ENCODE measurements around the gene GRK1. TPM values are rescaled to one million over a fixed set of nuclear protein-coding genes. Genes with fewer than 3 reads are reported as not detected.

GRK1 gene
- total and polyA plus RNA-seq, 8 donors, result 0.02 to 0.04 TPM; not detected in 6

DNA sequence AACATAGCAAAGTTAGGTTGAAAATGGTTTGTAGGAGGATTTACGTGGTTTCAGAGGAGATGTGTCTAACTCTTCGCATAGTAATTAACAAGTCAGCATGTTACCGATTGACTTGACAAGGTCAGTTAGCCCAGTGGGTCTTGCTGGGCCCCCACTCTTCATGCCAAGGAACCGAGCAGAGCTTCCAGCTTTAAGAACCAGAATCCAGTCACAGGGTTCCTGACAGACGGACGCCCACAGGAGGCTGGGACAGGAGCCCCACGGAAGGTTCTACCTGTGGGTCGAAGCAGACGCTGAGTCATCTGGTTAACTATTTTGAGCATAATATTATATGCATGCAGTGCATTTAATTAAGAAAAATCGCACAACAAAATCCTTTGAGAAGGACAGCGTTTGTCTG, 95.5 kb downstream of the GRK1 start:
- ATAC-seq, result no peak
- WGBS, 2 donors, result 62 to 78% methylated on average over 11 of the region's 11 CpGs
- no peak for DNase-seq
- no peak for FAIRE-seq
- peaks cover 0 to 5% (median 0%) of the 10 kb centered on the region in 4 donors for H3K27me3 ChIP-seq
- no peaks in the 10 kb centered on the region for H3K36me3 ChIP-seq
- no peak overlapping the region for H3K4me3 ChIP-seq
- H3K4me1 ChIP-seq, result peaks cover 4 to 12% (median 9%) of the 10 kb centered on the region in 3 donors
- TF ChIP-seq, protein P1, sequence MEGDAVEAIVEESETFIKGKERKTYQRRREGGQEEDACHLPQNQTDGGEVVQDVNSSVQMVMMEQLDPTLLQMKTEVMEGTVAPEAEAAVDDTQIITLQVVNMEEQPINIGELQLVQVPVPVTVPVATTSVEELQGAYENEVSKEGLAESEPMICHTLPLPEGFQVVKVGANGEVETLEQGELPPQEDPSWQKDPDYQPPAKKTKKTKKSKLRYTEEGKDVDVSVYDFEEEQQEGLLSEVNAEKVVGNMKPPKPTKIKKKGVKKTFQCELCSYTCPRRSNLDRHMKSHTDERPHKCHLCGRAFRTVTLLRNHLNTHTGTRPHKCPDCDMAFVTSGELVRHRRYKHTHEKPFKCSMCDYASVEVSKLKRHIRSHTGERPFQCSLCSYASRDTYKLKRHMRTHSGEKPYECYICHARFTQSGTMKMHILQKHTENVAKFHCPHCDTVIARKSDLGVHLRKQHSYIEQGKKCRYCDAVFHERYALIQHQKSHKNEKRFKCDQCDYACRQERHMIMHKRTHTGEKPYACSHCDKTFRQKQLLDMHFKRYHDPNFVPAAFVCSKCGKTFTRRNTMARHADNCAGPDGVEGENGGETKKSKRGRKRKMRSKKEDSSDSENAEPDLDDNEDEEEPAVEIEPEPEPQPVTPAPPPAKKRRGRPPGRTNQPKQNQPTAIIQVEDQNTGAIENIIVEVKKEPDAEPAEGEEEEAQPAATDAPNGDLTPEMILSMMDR (IDR thresholded peaks at IDR 0.05), result no peak
- H3K27ac ChIP-seq, result no peak overlapping the region
- H3K9me3 ChIP-seq, result no peaks in the 10 kb centered on the region
- intact Hi-C loops (cut with DNase I), result no loop called here

DNA sequence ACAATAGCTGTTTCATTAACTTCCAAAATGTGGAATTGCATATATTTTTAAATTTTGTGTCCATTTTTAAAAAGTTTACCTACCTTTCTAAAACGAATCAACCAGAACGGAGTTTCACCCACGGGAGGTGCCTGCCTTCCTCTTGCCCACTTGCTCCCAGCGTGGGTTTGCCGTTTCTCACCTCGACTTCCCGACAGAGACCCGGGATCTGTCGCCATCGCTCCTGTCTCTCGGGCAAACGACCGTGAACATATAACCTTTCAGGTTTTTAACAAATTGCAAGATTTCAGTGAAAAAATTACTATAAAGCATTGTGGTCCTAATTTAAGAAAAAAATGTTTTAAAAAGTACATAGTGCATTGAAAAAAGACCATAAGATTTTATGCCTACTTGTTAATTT, 96.2 kb downstream of the GRK1 start:
- FAIRE-seq (no peak), DNase-seq (no peak), ATAC-seq (no peak)
- peaks cover 3 to 5% (median 3%) of the 10 kb centered on the region in 3 donors for H3K4me1 ChIP-seq
- H3K9me3 ChIP-seq, result no peaks in the 10 kb centered on the region
- no peaks in the 10 kb centered on the region for H3K36me3 ChIP-seq
- peaks cover 0 to 5% (median 0%) of the 10 kb centered on the region in 4 donors for H3K27me3 ChIP-seq
- TF ChIP-seq, protein P1 (IDR thresholded peaks at IDR 0.05), result no peak
- no peak overlapping the region for H3K27ac ChIP-seq
- intact Hi-C loops (cut with DNase I), result no loop called here
- WGBS, 2 donors, result 65 to 83% methylated on average over 13 of the region's 13 CpGs
- H3K4me3 ChIP-seq, result no peak overlapping the region

GRCh38 chr13:113763961-113764792, 97.2 kb downstream of the GRK1 start:
- Histone ChIP-seq H3K4me1 (no peaks in the 10 kb centered on the region), H3K27me3 (peaks cover 0 to 5% (median 0%) of the 10 kb centered on the region in 4 donors), H3K4me3 (no peak overlapping the region), H3K9me3 (no peaks in the 10 kb centered on the region), H3K36me3 (no peaks in the 10 kb centered on the region), H3K27ac (no peak overlapping the region)
- FAIRE-seq (no peak), DNase-seq (peak in 1 of 6 donors; percentile 40), ATAC-seq (no peak)
- intact Hi-C loops (cut with DNase I), result no loop called here
- TF ChIP-seq, protein P1 (IDR thresholded peaks at IDR 0.05), result no peak
- WGBS, 2 donors, result 81 to 91% methylated on average over 25 of the region's 25 CpGs

DNA sequence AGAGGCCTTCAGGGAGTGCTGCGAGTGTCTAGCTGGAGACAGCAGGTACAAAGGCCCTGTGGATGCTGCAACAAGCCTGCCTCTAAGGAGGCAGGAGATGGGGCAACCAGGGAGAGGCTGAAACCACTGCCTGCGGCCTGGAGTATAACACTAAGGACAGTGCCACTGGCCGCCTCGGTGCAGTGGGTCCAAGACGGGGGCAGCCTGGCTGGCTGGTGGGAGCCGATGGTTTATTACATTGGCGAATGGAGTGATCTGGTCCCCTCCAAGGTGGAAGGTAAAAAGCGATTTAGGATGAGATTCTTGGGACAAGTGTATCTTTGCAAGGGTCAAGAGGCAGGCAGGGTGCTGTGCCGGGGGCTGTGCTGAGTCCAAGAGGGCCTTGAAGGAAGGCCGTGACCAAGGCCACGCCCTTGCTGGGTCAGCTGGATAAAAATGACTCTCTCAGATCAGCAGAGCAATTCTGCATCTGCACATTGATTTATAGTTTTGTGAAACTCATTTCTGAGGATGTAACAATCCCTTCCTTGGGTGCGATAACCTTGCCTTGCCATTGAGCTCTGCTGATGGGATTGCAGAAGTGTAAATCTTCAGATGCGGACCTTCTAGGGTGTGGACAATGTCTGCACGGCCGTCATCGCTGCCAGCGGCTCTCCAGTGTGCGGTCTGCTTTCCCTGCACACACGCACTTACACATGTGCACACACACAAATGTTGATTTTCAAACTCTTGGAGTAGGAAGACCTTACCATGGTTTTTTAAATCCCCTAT, 98.0 kb downstream of the GRK1 start:
- H3K9me3 ChIP-seq, result no peaks in the 10 kb centered on the region
- FAIRE-seq (no peak), DNase-seq (no peak), ATAC-seq (no peak)
- no peaks in the 10 kb centered on the region for H3K36me3 ChIP-seq
- TF ChIP-seq, protein P1 (IDR thresholded peaks at IDR 0.05), result no peak
- H3K4me3 ChIP-seq, result no peak overlapping the region
- no peaks in the 10 kb centered on the region for H3K4me1 ChIP-seq
- intact Hi-C loops (cut with DNase I), result no loop called here
- H3K27me3 ChIP-seq, result peaks cover 0 to 5% (median 0%) of the 10 kb centered on the region in 4 donors
- H3K27ac ChIP-seq, result no peak overlapping the region
- WGBS, 2 donors, result 81 to 84% methylated on average over 19 of the region's 19 CpGs

All from pancreas (tissue), 10 donors.